ENCODE results near the gene APOO. TPM values are rescaled to one million over a fixed set of nuclear protein-coding genes. Genes with fewer than 3 reads are reported as not detected.

APOO gene
- 42.8 TPM for polyA plus RNA-seq (2013, experiment 1 of 4)
- polyA plus RNA-seq (2013, experiment 2 of 4): 29.7 TPM
- 32.1 TPM for polyA plus RNA-seq (2013, experiment 3 of 4)
- polyA plus RNA-seq (2013, experiment 4 of 4): 38.5 TPM

DNA sequence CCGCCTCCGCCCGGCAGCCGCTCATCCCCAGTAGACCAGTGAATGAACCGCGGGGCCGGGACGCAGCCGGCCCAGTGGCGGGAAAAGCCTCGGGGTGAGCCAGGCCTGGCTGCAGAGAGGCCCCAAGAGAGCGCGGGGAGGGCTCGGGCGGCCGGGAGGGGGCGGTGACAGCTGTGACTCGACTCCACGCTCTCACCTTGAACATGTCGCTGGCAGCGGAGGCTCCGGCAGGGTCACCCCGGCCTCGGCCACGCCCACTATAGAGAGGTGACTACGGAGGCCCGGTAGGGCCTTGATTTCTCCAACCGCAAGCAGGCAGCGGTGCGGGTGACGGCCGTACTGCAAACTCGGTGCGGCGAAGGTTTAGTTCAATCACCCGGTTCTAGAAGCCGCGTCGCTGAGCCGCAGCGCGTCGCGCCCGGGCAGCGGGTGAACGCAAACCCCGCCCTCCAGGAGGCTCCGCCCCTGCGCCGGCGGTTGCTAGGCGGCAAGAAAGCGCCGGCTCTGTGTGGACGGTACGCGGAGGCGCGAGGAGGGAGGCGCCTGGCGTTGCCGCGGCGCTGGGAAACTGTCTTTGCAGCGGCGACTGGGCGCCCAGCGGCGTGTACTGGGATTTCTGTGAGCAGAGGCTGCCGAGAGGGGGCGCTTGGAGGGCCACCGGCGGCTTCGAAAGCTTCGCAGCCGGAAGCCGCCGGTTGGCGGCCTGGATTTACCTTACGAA lies at the start of gene APOO, which contains the start of gene CXorf58:
TSS of gene APOO (minus strand) at position 441 of the 721 bp plus-strand sequence. CDS start at position 205, 236 bp downstream.
TSS of gene CXorf58 (plus strand) at position 509 of the 721 bp plus-strand sequence. CDS start 2,297 bp downstream, outside the sequence.
- H3K27me3 ChIP-seq (ENCODE audit: control insufficient read depth, insufficient read depth, low read length, poor library complexity, severe bottlenecking): no peaks in the 10 kb centered on the region
- no peaks in the 10 kb centered on the region for H3K4me1 ChIP-seq (ENCODE audit: control insufficient read depth, insufficient read depth, low read length)
- peak within 1 kb of the TSS; percentile 81 for H3K27ac ChIP-seq (ENCODE audit: insufficient read depth, low read depth, low read length, poor library complexity, severe bottlenecking)
- H3K4me3 ChIP-seq (ENCODE audit: insufficient read depth, low read depth, low read length): peak within 1 kb of the TSS; percentile 65
- no peaks in the 10 kb centered on the region for H3K36me3 ChIP-seq (ENCODE audit: control insufficient read depth, insufficient read depth, low read length)
- H3K9me3 ChIP-seq (ENCODE audit: control insufficient read depth, low read length): no peaks in the 10 kb centered on the region
- 0% methylated on average over 81 of the region's 81 CpGs for WGBS, 2 experiments

DNA sequence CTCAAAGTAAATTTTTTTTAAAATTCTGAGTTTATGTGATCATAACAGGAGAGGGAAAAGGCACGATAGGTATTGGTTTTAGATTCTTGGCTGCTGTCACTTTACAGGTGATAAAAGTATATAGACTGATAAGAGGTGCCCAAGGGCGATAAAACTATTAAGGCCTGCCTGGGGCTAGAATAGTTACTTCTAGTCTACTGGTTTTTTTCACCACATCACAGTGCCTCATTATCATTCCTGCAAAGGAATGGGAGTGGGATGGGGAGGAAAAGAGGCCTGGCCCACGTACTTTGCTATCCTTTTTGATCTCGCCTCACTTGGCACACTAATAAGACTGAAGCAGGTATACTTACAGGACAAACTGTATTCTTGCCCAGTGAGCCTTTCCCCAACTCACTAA lies 46.7 kb upstream of the APOO start:
- no peak overlapping the region for H3K27ac ChIP-seq (ENCODE audit: insufficient read depth, low read depth, low read length, poor library complexity, severe bottlenecking)
- no peaks in the 10 kb centered on the region for H3K9me3 ChIP-seq (ENCODE audit: control insufficient read depth, low read length)
- WGBS, 2 experiments: 71 to 83% methylated on average over 3 to 4 of the region's 4 CpGs
- no peaks in the 10 kb centered on the region for H3K27me3 ChIP-seq (ENCODE audit: control insufficient read depth, insufficient read depth, low read length, poor library complexity, severe bottlenecking)
- H3K4me1 ChIP-seq (ENCODE audit: control insufficient read depth, insufficient read depth, low read length): no peaks in the 10 kb centered on the region
- H3K36me3 ChIP-seq (ENCODE audit: control insufficient read depth, insufficient read depth, low read length): no peaks in the 10 kb centered on the region
- no peak overlapping the region for H3K4me3 ChIP-seq (ENCODE audit: insufficient read depth, low read depth, low read length)

DNA sequence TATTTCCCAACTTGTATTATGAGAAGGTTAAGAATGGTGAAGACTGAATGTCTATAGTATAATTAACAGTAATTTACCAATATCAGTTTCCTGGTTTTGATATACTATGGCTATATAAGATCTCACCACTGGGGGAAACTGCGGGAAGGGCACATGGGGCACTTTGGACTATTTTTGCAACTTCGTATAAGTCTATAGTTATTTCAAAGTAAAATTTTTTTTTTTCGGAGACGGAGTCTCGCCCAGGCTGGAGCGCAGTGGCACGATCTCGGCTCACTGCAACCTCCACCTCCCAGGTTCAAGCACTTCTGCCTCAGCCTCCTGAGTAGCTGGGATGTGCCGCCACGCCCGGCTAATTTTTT lies 46.2 kb upstream of the APOO start:
- H3K27ac ChIP-seq (ENCODE audit: insufficient read depth, low read depth, low read length, poor library complexity, severe bottlenecking): no peak overlapping the region
- no peak overlapping the region for H3K4me3 ChIP-seq (ENCODE audit: insufficient read depth, low read depth, low read length)
- no peaks in the 10 kb centered on the region for H3K4me1 ChIP-seq (ENCODE audit: control insufficient read depth, insufficient read depth, low read length)
- no peaks in the 10 kb centered on the region for H3K36me3 ChIP-seq (ENCODE audit: control insufficient read depth, insufficient read depth, low read length)
- no peaks in the 10 kb centered on the region for H3K27me3 ChIP-seq (ENCODE audit: control insufficient read depth, insufficient read depth, low read length, poor library complexity, severe bottlenecking)
- no peaks in the 10 kb centered on the region for H3K9me3 ChIP-seq (ENCODE audit: control insufficient read depth, low read length)
- 94% methylated on average over 10 to 11 of the region's 11 CpGs for WGBS, 2 experiments

DNA sequence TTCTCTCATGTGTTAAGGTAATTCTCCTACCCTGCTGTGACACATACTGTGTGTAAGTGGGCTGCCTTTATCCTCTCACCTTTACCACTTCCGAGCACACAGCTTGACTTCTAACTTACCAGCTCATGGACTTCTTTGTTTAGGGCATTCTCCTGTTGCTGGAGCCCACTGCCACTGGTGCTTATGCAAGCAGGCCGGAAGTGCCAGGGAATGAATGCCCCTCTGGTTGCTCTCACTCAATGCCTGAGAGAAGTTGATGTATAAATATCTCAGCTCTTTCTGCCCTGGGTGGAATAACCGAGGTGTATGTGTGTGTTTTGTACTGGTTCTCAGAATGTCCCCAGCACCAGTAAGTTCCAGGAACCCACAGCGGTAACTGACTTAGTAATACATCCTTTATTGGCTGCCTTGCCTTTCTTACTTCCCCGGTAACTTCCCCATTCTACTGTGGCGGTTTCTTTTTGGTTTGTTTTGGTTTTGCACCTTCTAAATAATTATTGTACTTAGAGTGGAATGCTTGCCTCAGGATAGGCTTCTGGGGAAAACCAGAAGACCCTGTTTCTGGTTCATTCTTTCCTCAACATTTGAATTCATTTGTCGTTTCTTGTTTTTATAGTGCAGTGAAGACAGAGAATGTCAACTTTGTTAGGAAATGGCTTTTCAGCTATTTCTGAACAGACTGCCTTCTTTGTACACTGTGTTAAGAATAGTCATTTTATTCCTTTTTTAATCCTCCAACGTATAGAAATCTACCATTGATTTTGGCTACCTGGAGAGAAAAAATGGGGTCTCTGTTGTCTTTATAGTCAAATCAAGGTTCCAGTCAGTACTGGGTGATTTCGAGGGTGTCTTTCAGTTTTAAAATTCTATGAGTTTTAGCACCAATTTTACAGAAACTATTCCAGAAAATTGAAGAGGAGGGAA lies 45.5 kb upstream of the APOO start:
- Histone ChIP-seq H3K27ac (ENCODE audit: insufficient read depth, low read depth, low read length, poor library complexity, severe bottlenecking) (no peak overlapping the region), H3K36me3 (ENCODE audit: control insufficient read depth, insufficient read depth, low read length) (no peaks in the 10 kb centered on the region), H3K27me3 (ENCODE audit: control insufficient read depth, insufficient read depth, low read length, poor library complexity, severe bottlenecking) (no peaks in the 10 kb centered on the region), H3K9me3 (ENCODE audit: control insufficient read depth, low read length) (no peaks in the 10 kb centered on the region), H3K4me3 (ENCODE audit: insufficient read depth, low read depth, low read length) (no peak overlapping the region), H3K4me1 (ENCODE audit: control insufficient read depth, insufficient read depth, low read length) (no peaks in the 10 kb centered on the region)
- WGBS, 2 experiments: 28 to 33% methylated on average over 4 to 5 of the region's 9 CpGs

DNA sequence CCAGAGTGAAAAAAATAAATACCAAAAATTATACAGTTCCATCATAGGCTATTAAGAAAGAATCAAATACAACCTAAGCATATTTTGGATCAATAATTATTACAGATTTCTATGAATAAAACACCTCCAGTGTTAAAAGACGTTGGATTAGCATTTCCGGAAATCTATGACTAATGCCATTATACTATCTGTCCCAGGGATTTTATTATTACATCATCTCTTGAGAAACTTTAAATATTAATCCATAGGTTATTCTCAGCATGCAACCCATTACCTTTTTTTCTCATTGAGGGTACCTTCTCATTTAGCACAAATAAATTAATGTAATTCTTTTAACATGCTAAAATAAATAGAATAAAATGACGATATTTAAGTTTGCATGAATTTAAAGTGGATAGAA lies 44.7 kb upstream of the APOO start:
- Histone ChIP-seq H3K9me3 (ENCODE audit: control insufficient read depth, low read length) (no peaks in the 10 kb centered on the region), H3K27ac (ENCODE audit: insufficient read depth, low read depth, low read length, poor library complexity, severe bottlenecking) (no peak overlapping the region), H3K4me3 (ENCODE audit: insufficient read depth, low read depth, low read length) (no peak overlapping the region), H3K36me3 (ENCODE audit: control insufficient read depth, insufficient read depth, low read length) (no peaks in the 10 kb centered on the region), H3K27me3 (ENCODE audit: control insufficient read depth, insufficient read depth, low read length, poor library complexity, severe bottlenecking) (no peaks in the 10 kb centered on the region), H3K4me1 (ENCODE audit: control insufficient read depth, insufficient read depth, low read length) (no peaks in the 10 kb centered on the region)
- whole genome bisulfite sequencing, 2 experiments: 62% methylated on average over 2 of the region's 3 CpGs; no CpG with 5 or more reads in 1 of the 2 experiments

DNA sequence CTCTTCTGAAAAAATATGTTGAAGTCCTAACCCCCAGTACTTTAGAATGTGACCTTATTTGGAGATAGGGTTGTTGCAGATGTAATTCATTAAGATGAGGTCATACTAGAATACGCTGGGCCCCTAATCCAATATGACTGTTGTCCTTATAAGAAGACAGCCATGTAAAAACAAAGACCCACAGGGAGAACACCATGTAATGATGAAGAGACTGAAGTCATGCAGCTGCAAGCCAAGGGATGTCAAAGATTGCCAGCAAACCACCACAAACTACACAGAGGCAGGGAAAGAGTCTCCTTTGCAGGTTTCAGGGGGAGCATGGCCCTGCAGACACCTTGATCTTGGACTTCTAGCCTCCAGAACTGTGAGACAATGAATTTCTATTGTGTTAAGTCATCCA lies 37.5 kb upstream of the APOO start:
- Histone ChIP-seq H3K9me3 (ENCODE audit: control insufficient read depth, low read length) (no peaks in the 10 kb centered on the region), H3K4me3 (ENCODE audit: insufficient read depth, low read depth, low read length) (no peak overlapping the region), H3K36me3 (ENCODE audit: control insufficient read depth, insufficient read depth, low read length) (no peaks in the 10 kb centered on the region), H3K4me1 (ENCODE audit: control insufficient read depth, insufficient read depth, low read length) (no peaks in the 10 kb centered on the region), H3K27me3 (ENCODE audit: control insufficient read depth, insufficient read depth, low read length, poor library complexity, severe bottlenecking) (no peaks in the 10 kb centered on the region), H3K27ac (ENCODE audit: insufficient read depth, low read depth, low read length, poor library complexity, severe bottlenecking) (no peak overlapping the region)
- WGBS, 2 experiments: 86 to 92% methylated on average over 1 of the region's 1 CpG

DNA sequence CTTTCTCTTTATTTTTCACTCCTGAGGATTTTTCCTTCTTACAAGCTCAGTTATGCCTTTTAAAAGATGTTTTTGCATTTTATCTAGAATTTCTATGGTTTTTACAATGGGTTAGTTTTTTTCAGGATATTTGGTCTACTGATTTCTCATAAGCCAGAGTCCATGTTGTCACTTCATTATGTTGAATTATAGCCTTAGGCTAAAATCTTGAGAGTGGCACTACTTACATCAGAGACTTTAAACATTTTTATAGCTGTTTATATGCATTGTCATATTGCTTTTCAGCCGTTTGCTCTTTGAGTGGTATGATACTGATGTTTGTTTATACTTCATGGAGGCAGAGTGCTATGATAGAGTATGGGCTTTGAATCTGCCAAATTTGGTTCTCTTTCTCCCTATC lies 36.5 kb upstream of the APOO start:
- Histone ChIP-seq H3K4me1 (ENCODE audit: control insufficient read depth, insufficient read depth, low read length) (no peaks in the 10 kb centered on the region), H3K27ac (ENCODE audit: insufficient read depth, low read depth, low read length, poor library complexity, severe bottlenecking) (no peak overlapping the region), H3K9me3 (ENCODE audit: control insufficient read depth, low read length) (no peaks in the 10 kb centered on the region), H3K36me3 (ENCODE audit: control insufficient read depth, insufficient read depth, low read length) (no peaks in the 10 kb centered on the region), H3K4me3 (ENCODE audit: insufficient read depth, low read depth, low read length) (no peak overlapping the region), H3K27me3 (ENCODE audit: control insufficient read depth, insufficient read depth, low read length, poor library complexity, severe bottlenecking) (no peaks in the 10 kb centered on the region)
- WGBS, 2 experiments: no CpG with 5 or more reads among the region's 1 CpG

DNA sequence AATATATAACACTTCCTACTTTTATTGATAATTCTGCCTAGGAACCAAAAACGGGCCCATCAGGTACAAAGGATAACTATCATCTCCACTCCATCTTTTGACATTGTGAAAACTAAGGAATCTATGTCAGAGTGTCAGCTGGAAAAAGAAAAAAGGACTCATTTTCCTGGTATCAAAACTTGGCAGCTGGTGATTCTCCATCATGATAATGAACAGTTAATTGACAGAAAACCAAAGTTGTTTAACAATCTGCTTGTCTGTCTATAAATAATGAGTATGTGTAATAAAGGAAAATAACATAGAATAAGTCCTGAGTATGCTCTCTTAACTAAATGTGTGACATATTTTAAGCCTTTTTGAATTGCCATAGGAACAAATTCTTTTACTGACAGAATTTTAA lies 31.5 kb upstream of the APOO start:
- WGBS, 2 experiments: 90% methylated on average over 1 of the region's 1 CpG; no CpG with 5 or more reads in 1 of the 2 experiments
- H3K27ac ChIP-seq (ENCODE audit: insufficient read depth, low read depth, low read length, poor library complexity, severe bottlenecking): no peak overlapping the region
- no peak overlapping the region for H3K4me3 ChIP-seq (ENCODE audit: insufficient read depth, low read depth, low read length)
- no peaks in the 10 kb centered on the region for H3K9me3 ChIP-seq (ENCODE audit: control insufficient read depth, low read length)
- no peaks in the 10 kb centered on the region for H3K27me3 ChIP-seq (ENCODE audit: control insufficient read depth, insufficient read depth, low read length, poor library complexity, severe bottlenecking)
- no peaks in the 10 kb centered on the region for H3K4me1 ChIP-seq (ENCODE audit: control insufficient read depth, insufficient read depth, low read length)
- no peaks in the 10 kb centered on the region for H3K36me3 ChIP-seq (ENCODE audit: control insufficient read depth, insufficient read depth, low read length)

DNA sequence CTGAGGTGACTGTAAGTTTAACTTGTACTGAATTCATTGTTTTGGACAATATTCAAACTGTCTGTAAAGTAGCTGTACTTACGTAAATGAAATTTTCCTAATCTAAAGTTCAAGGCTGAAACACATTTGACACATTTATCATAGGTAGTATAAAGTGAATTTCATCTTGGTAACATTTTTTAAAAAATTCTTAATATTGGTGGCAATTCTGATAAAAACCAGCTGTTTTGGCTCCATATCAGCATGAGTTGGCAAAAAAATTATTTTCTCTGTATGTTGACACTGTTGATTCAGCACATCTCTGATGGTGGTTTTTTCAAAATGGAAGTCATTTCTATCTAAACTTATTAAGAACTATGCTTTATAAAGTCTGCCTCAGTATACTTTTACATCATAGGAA lies 31.0 kb upstream of the APOO start:
- Histone ChIP-seq H3K27me3 (ENCODE audit: control insufficient read depth, insufficient read depth, low read length, poor library complexity, severe bottlenecking) (no peaks in the 10 kb centered on the region), H3K4me1 (ENCODE audit: control insufficient read depth, insufficient read depth, low read length) (no peaks in the 10 kb centered on the region), H3K9me3 (ENCODE audit: control insufficient read depth, low read length) (no peaks in the 10 kb centered on the region), H3K4me3 (ENCODE audit: insufficient read depth, low read depth, low read length) (no peak overlapping the region), H3K36me3 (ENCODE audit: control insufficient read depth, insufficient read depth, low read length) (no peaks in the 10 kb centered on the region), H3K27ac (ENCODE audit: insufficient read depth, low read depth, low read length, poor library complexity, severe bottlenecking) (no peak overlapping the region)
- no CpG with 5 or more reads among the region's 1 CpG for WGBS, 2 experiments

DNA sequence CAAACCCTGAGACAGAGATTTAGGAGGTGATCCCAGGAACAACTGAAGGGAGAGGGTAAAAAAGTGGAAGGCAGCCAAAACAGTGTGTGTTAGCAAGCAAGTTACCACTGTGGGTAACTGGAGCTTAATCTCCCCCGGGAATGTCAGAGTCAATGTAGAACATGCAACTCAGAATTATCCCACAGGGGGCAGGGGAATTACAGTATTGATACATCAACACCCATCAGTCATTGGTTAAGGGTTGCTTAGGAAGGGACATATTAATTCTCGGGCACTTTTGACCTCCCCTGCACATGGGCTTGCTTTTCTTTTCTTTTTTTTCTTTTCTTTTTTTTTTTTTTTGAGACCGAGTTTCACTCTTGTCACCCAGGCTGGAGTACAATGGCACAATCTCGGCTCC lies 29.4 kb upstream of the APOO start:
- Histone ChIP-seq H3K4me3 (ENCODE audit: insufficient read depth, low read depth, low read length) (no peak overlapping the region), H3K27me3 (ENCODE audit: control insufficient read depth, insufficient read depth, low read length, poor library complexity, severe bottlenecking) (no peaks in the 10 kb centered on the region), H3K9me3 (ENCODE audit: control insufficient read depth, low read length) (no peaks in the 10 kb centered on the region), H3K27ac (ENCODE audit: insufficient read depth, low read depth, low read length, poor library complexity, severe bottlenecking) (no peak overlapping the region), H3K4me1 (ENCODE audit: control insufficient read depth, insufficient read depth, low read length) (no peaks in the 10 kb centered on the region), H3K36me3 (ENCODE audit: control insufficient read depth, insufficient read depth, low read length) (no peaks in the 10 kb centered on the region)
- 62 to 72% methylated on average over 4 of the region's 4 CpGs for WGBS, 2 experiments
